ENCODE measurements around the gene SAMD7. TPM values are rescaled to one million over a fixed set of nuclear protein-coding genes. Genes with fewer than 3 reads are reported as not detected.

SAMD7 gene
- total RNA-seq, 1 experiment from 2014 or later, result not detected

DNA sequence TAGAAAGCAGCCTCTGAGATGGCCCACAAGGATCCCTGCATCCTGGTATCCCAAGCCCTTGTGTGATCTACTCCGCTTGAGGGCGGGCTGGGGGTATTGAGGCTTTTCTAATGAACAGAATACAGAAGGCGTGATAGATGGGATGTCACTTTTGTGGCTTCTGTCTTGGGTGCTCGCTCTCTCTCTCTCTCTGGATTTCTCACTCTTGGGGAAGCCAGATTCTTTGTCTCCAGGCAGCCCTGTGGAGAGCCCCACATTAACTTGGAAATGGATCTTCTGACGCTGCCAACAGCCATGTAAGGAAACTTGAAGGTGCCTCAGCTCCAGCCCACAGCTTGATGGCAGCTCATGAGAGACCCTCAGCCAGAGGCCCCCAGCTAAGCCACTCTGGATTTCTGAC lies 28.4 kb downstream of the SAMD7 start:
- no peaks in the 10 kb centered on the region for H3K4me1 Mint-ChIP-seq (ENCODE audit: low read depth, unreplicated experiment)
- no peak overlapping the region for H3K27ac Mint-ChIP-seq (ENCODE audit: unreplicated experiment)
- peaks cover 46% of the 10 kb centered on the region for H3K27me3 Mint-ChIP-seq (ENCODE audit: unreplicated experiment)
- H3K9me3 Mint-ChIP-seq (ENCODE audit: low read depth, unreplicated experiment), result no peaks in the 10 kb centered on the region
- DNase-seq, result no peak
- CTCF ChIA-PET, result no interaction called here
- TF ChIP-seq, protein P1, sequence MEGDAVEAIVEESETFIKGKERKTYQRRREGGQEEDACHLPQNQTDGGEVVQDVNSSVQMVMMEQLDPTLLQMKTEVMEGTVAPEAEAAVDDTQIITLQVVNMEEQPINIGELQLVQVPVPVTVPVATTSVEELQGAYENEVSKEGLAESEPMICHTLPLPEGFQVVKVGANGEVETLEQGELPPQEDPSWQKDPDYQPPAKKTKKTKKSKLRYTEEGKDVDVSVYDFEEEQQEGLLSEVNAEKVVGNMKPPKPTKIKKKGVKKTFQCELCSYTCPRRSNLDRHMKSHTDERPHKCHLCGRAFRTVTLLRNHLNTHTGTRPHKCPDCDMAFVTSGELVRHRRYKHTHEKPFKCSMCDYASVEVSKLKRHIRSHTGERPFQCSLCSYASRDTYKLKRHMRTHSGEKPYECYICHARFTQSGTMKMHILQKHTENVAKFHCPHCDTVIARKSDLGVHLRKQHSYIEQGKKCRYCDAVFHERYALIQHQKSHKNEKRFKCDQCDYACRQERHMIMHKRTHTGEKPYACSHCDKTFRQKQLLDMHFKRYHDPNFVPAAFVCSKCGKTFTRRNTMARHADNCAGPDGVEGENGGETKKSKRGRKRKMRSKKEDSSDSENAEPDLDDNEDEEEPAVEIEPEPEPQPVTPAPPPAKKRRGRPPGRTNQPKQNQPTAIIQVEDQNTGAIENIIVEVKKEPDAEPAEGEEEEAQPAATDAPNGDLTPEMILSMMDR (IDR thresholded peaks at IDR 0.05; ENCODE audit: unreplicated experiment), result no peak
- no peak overlapping the region for H3K4me3 Mint-ChIP-seq (ENCODE audit: low read depth, unreplicated experiment)
- no peaks in the 10 kb centered on the region for H3K36me3 Mint-ChIP-seq (ENCODE audit: insufficient read depth, unreplicated experiment)
- intact Hi-C loops (cut with micrococcal nuclease; ENCODE audit: unreplicated experiment), result no loop called here
- BruUV-seq (replicated peaks), result no TSS peak

DNA sequence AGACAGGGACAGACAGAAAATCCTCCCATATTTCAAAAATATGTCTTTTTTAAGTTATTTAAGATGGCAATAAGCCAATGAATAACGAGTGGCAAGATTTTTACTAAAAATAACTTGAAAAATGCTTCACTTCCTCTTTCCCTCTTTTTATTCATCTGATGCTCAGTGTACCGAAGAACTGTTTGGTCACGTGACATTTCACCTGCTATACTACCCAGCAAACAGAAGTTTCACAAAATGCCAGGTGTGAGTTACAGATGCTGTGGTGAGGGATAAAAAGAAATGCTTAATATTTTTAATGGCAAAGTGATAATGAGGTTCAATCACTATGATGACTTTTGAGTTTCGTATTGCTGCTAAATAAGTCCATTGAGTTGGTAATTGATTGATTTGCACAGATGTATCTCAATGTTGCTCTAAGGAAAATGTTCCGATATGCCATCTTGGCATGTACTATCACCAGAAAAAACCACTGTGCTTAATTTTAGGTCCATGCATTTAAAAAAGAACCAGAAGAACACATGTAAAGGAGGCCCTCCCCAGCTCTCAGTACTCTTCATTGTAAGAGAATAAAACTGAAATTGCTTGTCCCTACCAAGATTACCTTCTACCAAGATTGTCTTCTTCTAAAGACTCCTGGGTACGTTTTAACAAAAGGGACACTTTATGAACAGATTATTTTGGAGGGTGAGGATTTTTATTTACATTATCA lies 29.3 kb downstream of the SAMD7 start:
- Mint-ChIP-seq H3K9me3 (ENCODE audit: low read depth, unreplicated experiment) (no peaks in the 10 kb centered on the region), H3K36me3 (ENCODE audit: insufficient read depth, unreplicated experiment) (no peaks in the 10 kb centered on the region), H3K27me3 (ENCODE audit: unreplicated experiment) (peaks cover 37% of the 10 kb centered on the region), H3K4me1 (ENCODE audit: low read depth, unreplicated experiment) (no peaks in the 10 kb centered on the region), H3K4me3 (ENCODE audit: low read depth, unreplicated experiment) (no peak overlapping the region), H3K27ac (ENCODE audit: unreplicated experiment) (no peak overlapping the region)
- TF ChIP-seq, protein P1 (IDR thresholded peaks at IDR 0.05; ENCODE audit: unreplicated experiment), result no peak
- no TSS peak for BruUV-seq (replicated peaks)
- DNase-seq, result no peak
- CTCF ChIA-PET, result no interaction called here
- intact Hi-C loops (cut with micrococcal nuclease; ENCODE audit: unreplicated experiment), result no loop called here

DNA sequence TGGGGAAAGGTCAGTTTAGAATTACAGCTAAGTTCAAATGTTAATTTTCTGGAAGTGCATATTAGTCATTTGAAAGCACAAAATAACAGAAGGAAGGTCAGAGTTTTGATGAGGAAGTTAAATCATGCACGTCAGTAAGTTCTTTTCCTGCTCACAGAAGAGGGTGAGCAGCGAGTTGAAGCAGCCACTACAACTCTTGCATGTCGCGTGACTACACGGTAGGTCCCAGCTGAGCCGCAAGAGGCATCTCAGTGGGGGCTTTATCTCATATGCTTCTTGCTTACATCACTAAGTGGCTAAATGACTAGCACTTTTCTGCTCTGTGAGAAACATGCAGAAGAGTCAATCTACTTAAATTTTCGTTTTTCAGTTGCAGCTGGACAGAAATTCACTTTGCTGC lies 33.9 kb downstream of the SAMD7 start:
- CTCF ChIA-PET, result no interaction called here
- no peaks in the 10 kb centered on the region for H3K9me3 Mint-ChIP-seq (ENCODE audit: low read depth, unreplicated experiment)
- H3K27me3 Mint-ChIP-seq (ENCODE audit: unreplicated experiment), result peaks cover 1% of the 10 kb centered on the region
- TF ChIP-seq, protein P1 (IDR thresholded peaks at IDR 0.05; ENCODE audit: unreplicated experiment), result no peak
- H3K27ac Mint-ChIP-seq (ENCODE audit: unreplicated experiment), result no peak overlapping the region
- DNase-seq, result no peak
- H3K36me3 Mint-ChIP-seq (ENCODE audit: insufficient read depth, unreplicated experiment), result no peaks in the 10 kb centered on the region
- no TSS peak for BruUV-seq (replicated peaks)
- intact Hi-C loops (cut with micrococcal nuclease; ENCODE audit: unreplicated experiment), result no loop called here
- H3K4me3 Mint-ChIP-seq (ENCODE audit: low read depth, unreplicated experiment), result no peak overlapping the region
- no peaks in the 10 kb centered on the region for H3K4me1 Mint-ChIP-seq (ENCODE audit: low read depth, unreplicated experiment)

DNA sequence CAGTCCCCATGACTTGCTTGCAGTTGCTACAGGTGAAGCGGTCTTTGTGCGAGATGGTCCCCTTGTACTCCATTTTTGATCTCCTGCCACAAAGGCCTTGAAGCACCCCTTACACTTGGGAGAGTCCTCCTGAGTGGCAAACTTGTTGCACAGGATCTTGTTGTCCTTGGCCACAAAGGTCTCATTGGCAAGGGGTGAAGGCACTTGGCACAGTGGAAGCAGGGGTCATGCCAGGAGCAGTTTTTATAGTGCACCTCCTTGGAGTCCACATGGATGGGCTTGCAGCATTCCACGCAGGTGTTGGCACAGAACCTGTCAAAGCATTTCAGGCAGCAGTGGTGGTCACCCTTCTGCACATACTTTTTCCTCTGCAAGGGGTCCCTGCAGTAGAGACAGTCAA lies 35.0 kb downstream of the SAMD7 start:
- H3K27me3 Mint-ChIP-seq (ENCODE audit: unreplicated experiment), result no peaks in the 10 kb centered on the region
- H3K4me3 Mint-ChIP-seq (ENCODE audit: low read depth, unreplicated experiment), result no peak overlapping the region
- no TSS peak for BruUV-seq (replicated peaks)
- H3K36me3 Mint-ChIP-seq (ENCODE audit: insufficient read depth, unreplicated experiment), result no peaks in the 10 kb centered on the region
- TF ChIP-seq, protein P1 (IDR thresholded peaks at IDR 0.05; ENCODE audit: unreplicated experiment), result no peak
- no peaks in the 10 kb centered on the region for H3K4me1 Mint-ChIP-seq (ENCODE audit: low read depth, unreplicated experiment)
- CTCF ChIA-PET, result interaction anchor here (0.5 kb wide), 1 partner anchor 992 kb away, joined by 4 read pairs; no protein-coding TSS in a partner anchor
- H3K27ac Mint-ChIP-seq (ENCODE audit: unreplicated experiment), result no peak overlapping the region
- no peaks in the 10 kb centered on the region for H3K9me3 Mint-ChIP-seq (ENCODE audit: low read depth, unreplicated experiment)
- no peak for DNase-seq
- intact Hi-C loops (cut with micrococcal nuclease; ENCODE audit: unreplicated experiment), result no loop called here
